Endothelial cell of umbilical vein (primary cell): Measurements from ENCODE around the gene CD82. TPM values are rescaled to one million over a fixed set of nuclear protein-coding genes. Genes with fewer than 3 reads are reported as not detected.

Experiments
- BruUV-seq: library from RNA; stranded (reverse); fragments of 400-500 nt; replicated peaks from 2 replicates; lab custom pipeline; 2021; lab: Mats Ljungman, UMichigan
- CTCF ChIA-PET: fragments of 300-600, 350-600 bp; sonication (Branson Sonifier 250); formaldehyde crosslinking; loops from one replicate; lab custom pipeline; 2021; ENCODE audit warnings: antibody characterized with exemption, inconsistent platforms; lab: Charles Lee
- POLR2A ChIA-PET: fragments of 300-600, 350-600 bp; sonication (Branson Sonifier 250); formaldehyde crosslinking; loops from one replicate; lab custom pipeline; 2021; ENCODE audit warnings: antibody characterized with exemption, inconsistent platforms; lab: Charles Lee
- DNase-seq: peaks from one replicate; pipeline ENCODE4 v3.0.0-alpha.2; 2011; ENCODE audit warnings: low read depth, low spot score
- FAIRE-seq: peaks from 2 replicates; lab custom pipeline; 2011; peaks lifted over from hg19 to GRCh38; lab: Jason Lieb, UNC
- H2AFZ ChIP-seq: 2 replicates; pipeline ENCODE4 v1.6.0; 2012; ENCODE audit warnings: low read depth, low read length, control low read depth, inconsistent platforms
- H3K27ac ChIP-seq: 2 replicates; pipeline ENCODE4 v1.5.1; 2011; ENCODE audit warnings: low read depth, mild to moderate bottlenecking, control low read depth, low read length, moderate library complexity; ENCODE audit not compliant: insufficient read depth
- H3K27me3 ChIP-seq, 2 experiments: 2 replicates each; pipeline versions ENCODE4 v1.6.0 to v1.6.1; 2011; ENCODE audit warnings: low read length in 2 of 2, mixed read lengths in 1 of 2; ENCODE audit not compliant: control insufficient read depth in 2 of 2, insufficient read depth in 2 of 2
- H3K36me3 ChIP-seq, 2 experiments: 2 replicates in 1 of 2; 3 replicates in 1 of 2; pipeline ENCODE4 v1.5.1; 2011; ENCODE audit warnings: low read length in 2 of 2, mild to moderate bottlenecking in 1 of 2, moderate library complexity in 1 of 2; ENCODE audit not compliant: control insufficient read depth in 2 of 2, insufficient read depth in 2 of 2; ENCODE audit errors: extremely low read depth in 1 of 2
- H3K4me1 ChIP-seq: 3 replicates; pipeline ENCODE4 v1.5.1; 2011; ENCODE audit warnings: mild to moderate bottlenecking, low read length; ENCODE audit not compliant: control insufficient read depth, insufficient read depth; ENCODE audit errors: extremely low read depth
- H3K4me2 ChIP-seq: 2 replicates; pipeline ENCODE4 v1.6.1; 2011; ENCODE audit warnings: low read length, control low read depth, mixed read lengths; ENCODE audit not compliant: insufficient read depth
- H3K4me3 ChIP-seq, 3 experiments: fragments of 200-600 bp in 1 of 3; sonication (generic), shearing (Covaris generic) in 1 of 3; replicated peaks in 1 of 3; 2 replicates each; pipeline ENCODE4 v1.5.1; 2011 to 2016; ENCODE audit warnings: control low read depth in 3 of 3, low read length in 3 of 3, mild to moderate bottlenecking in 2 of 3, inconsistent platforms in 1 of 3, low read depth in 1 of 3, moderate library complexity in 1 of 3; ENCODE audit not compliant: insufficient read depth in 1 of 3
- H3K79me2 ChIP-seq: 2 replicates; pipeline ENCODE4 v1.6.0; 2012; ENCODE audit warnings: low read length, inconsistent platforms; ENCODE audit not compliant: control insufficient read depth, insufficient read depth
- H3K9ac ChIP-seq: replicated peaks from 2 replicates; pipeline ENCODE3; 2011; ENCODE audit warnings: low read length, control low read depth; ENCODE audit not compliant: insufficient read depth; ENCODE audit errors: extremely low read depth
- H3K9me1 ChIP-seq: replicated peaks from 3 replicates; pipeline ENCODE4 v1.6.0; 2011; ENCODE audit warnings: mild to moderate bottlenecking, low read length; ENCODE audit not compliant: control insufficient read depth, insufficient read depth; ENCODE audit errors: extremely low read depth
- H3K9me3 ChIP-seq: replicated peaks from 2 replicates; pipeline ENCODE4 v1.5.1; 2012; ENCODE audit warnings: low read length, inconsistent platforms; ENCODE audit not compliant: control insufficient read depth, insufficient read depth
- H4K20me1 ChIP-seq: replicated peaks from 2 replicates; pipeline ENCODE3; 2011; ENCODE audit warnings: mild to moderate bottlenecking, low read length; ENCODE audit not compliant: control insufficient read depth, insufficient read depth; ENCODE audit errors: extremely low read depth
- CTCF ChIP-seq, 2 donors: IDR thresholded peaks; 1 replicate in 1 of 2; 2 replicates in 1 of 2; pipeline ENCODE4 v1.5.1; 2011; ENCODE audit warnings: low read length in 2 of 2, mild to moderate bottlenecking in 2 of 2, moderate library complexity in 2 of 2, control low read depth in 1 of 2, inconsistent platforms in 1 of 2, low read depth in 1 of 2; ENCODE audit not compliant: insufficient read depth in 1 of 2; ENCODE audit errors: extremely low read depth in 1 of 2
- EZH2 ChIP-seq: IDR thresholded peaks from 2 replicates; pipeline ENCODE4 v1.6.1; 2012; ENCODE audit warnings: borderline replicate concordance, low read depth, mild to moderate bottlenecking, moderate library complexity, low read length, inconsistent platforms; ENCODE audit not compliant: severe bottlenecking
- FOS ChIP-seq: IDR thresholded peaks from 2 replicates; pipeline ENCODE4 v1.6.1; 2011; ENCODE audit warnings: mild to moderate bottlenecking, low read length, moderate library complexity, borderline replicate concordance; ENCODE audit not compliant: insufficient read depth
- GATA2 ChIP-seq: IDR thresholded peaks from 2 replicates; pipeline ENCODE4 v1.7.0; 2011; ENCODE audit warnings: low read depth, mild to moderate bottlenecking, moderate library complexity, mixed read lengths, low read length; ENCODE audit not compliant: insufficient read length, insufficient read depth
- JUN ChIP-seq: IDR thresholded peaks from 2 replicates; pipeline ENCODE4 v1.6.1; 2011; ENCODE audit warnings: borderline replicate concordance, low read depth; ENCODE audit not compliant: insufficient read length, insufficient read depth
- MAX ChIP-seq: IDR thresholded peaks from 2 replicates; pipeline ENCODE4 v1.6.1; 2011; ENCODE audit not compliant: insufficient read depth, insufficient read length
- MYC ChIP-seq: IDR thresholded peaks from one replicate; pipeline ENCODE4 v1.6.1; 2011; ENCODE audit warnings: mild to moderate bottlenecking, low read depth, low read length
- POLR2A ChIP-seq: IDR thresholded peaks from 2 replicates; pipeline ENCODE4 v1.6.1; 2012; ENCODE audit warnings: low read depth, mild to moderate bottlenecking, control low read depth, low read length
- POLR2AphosphoS5 ChIP-seq: IDR thresholded peaks from 2 replicates; pipeline ENCODE4 v1.6.1; 2012; ENCODE audit warnings: low read depth, mild to moderate bottlenecking, control low read depth, low read length, moderate library complexity; ENCODE audit not compliant: insufficient read depth
- dilution Hi-C: fragments of 300-500 bp; cut with MboI; formaldehyde crosslinking; loops from one replicate; pipeline ENCODE4 v1.15.0; 2019; ENCODE audit warnings: low sequenced_read_pairs; ENCODE audit not compliant: extremely low pct_ligation_motif_present
- intact Hi-C: fragments of 100-400 bp; cut with micrococcal nuclease; formaldehyde crosslinking; loops from one replicate; pipeline ENCODE4 v1.10.0; 2022
- polyA plus RNA-seq, 4 experiments: library from polyadenylated mRNA; depleted of rRNA in 3 of 4; stranded (reverse) in 3 of 4; unstranded in 1 of 4; fragments of >200 nt; gene quantifications; 2 replicates each; pipeline versions ENCODE4 v1.2.1 to v1.2.3, GENCODE V29; 2011 to 2012; ENCODE audit warnings: missing spikeins in 1 of 4
- total RNA-seq: library from RNA; stranded (reverse); gene quantifications from 2 replicates; pipeline ENCODE4 v1.2.3, GENCODE V29; 2021

CD82 gene
- total and polyA plus RNA-seq, 2 donors (not counting 3 experiments of a cell fraction or from before 2014, with no cell fraction given), result 17.9 to 25.2 TPM

DNA sequence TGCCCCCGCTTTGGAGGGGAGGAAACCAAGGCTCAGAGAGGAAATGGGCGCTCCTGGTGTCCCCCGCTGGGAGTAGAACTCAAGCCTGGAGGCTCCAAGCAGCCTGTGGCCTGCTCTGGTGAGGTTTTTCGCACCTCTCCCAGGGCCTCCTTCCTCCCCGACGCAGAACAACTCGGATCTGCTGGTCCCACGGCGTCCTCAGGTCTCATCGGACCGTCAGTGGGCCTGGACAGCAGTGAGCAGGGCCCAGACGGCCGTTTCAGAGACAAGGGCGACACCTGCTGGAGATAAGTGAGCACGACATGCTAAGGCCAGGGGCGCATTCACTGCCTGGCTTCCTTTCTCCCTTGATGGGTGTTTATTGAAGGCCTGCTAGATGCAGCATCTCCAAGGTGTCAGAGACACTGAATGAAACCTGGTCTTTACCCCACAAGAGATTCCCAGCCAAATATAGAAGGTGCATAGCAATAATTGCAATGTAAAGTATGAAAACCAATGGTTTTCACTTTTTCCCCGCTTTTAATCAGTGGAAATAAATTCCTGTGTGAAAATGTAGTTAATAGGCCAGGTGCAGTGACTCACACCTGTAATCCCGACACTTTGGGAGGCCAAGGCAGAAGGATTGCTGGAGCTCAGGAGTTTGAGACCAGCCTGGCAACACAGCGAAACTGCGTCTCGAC is 26.9 kb upstream of the CD82 start:
- H3K27ac ChIP-seq, result no peak overlapping the region
- FAIRE-seq, result peak; percentile 97
- BruUV-seq, result no TSS peak
- no peaks in the 10 kb centered on the region for H3K9me1 ChIP-seq
- no peaks in the 10 kb centered on the region for H3K9me3 ChIP-seq
- intact Hi-C loops (loop anchor here (1.0 to 2.0 kb wide), 6 partner anchors 15 to 443 kb away; partner anchors contain the start of gene EXT2), dilution Hi-C loops (no loop called here)
- H3K4me3 ChIP-seq, result no peak overlapping the region
- no peaks in the 10 kb centered on the region for H3K4me1 ChIP-seq
- no peaks in the 10 kb centered on the region for H3K36me3 ChIP-seq
- TF ChIP-seq GATA2 (no peak), CTCF (IDR thresholded peaks at IDR 0.05; ENCODE audit: extremely low read depth in 1 of 2, insufficient read depth in 1 of 2, low read depth in 1 of 2, low read length in 2 of 2) (peak; percentile 91 to 95)
- ChIA-PET POLR2A (no interaction called here), CTCF (interaction anchor here (1.1 to 7.9 kb wide), 7 partner anchors 9 to 649 kb away, joined by 3 to 96 read pairs (median 6); partner anchors contain the start of gene EXT2)
- H3K9ac ChIP-seq, result no peak overlapping the region
- no peak overlapping the region for H3K4me2 ChIP-seq
- DNase-seq, result peak; percentile 72
- H2AFZ ChIP-seq, result peak overlapping the region; percentile 58
- H3K27me3 ChIP-seq, result peaks cover 4 to 5% of the 10 kb centered on the region in 2 experiments
- no peaks in the 10 kb centered on the region for H3K79me2 ChIP-seq
- no peaks in the 10 kb centered on the region for H4K20me1 ChIP-seq

DNA sequence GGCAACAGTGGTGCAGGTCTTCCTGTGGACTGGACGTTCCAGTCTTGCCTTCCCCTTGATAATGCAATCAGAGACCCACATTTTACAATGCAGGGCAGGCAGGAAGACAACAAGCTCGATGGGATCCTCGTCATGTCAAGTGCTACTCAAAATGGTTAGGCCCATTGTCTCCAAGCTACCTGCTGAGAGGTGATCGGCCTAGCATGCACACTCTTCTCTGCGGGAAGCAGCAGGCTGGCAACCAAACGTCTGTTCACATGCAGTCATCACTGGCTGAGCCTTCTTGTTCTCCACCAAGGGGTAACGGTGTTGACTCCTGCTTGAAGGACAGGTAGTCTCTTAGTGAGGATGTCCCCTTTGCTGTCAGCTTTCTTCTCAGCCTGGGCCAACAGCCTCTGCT is 25.5 kb upstream of the CD82 start:
- H3K9me3 ChIP-seq, result no peaks in the 10 kb centered on the region
- ChIA-PET CTCF (interaction anchor here (1.3 to 7.9 kb wide), 8 partner anchors 10 to 446 kb away, joined by 4 to 96 read pairs (median 6); partner anchors contain the start of gene EXT2), POLR2A (no interaction called here)
- no peak overlapping the region for H3K27ac ChIP-seq
- no peaks in the 10 kb centered on the region for H4K20me1 ChIP-seq
- H3K4me3 ChIP-seq, result no peak overlapping the region
- no peak for DNase-seq
- no peaks in the 10 kb centered on the region for H3K9me1 ChIP-seq
- dilution Hi-C loops (no loop called here), intact Hi-C loops (loop anchor here (2.0 kb wide), 1 partner anchor 55 kb away; no protein-coding TSS in a partner anchor)
- no peak overlapping the region for H3K9ac ChIP-seq
- BruUV-seq, result no TSS peak
- H3K36me3 ChIP-seq, result no peaks in the 10 kb centered on the region
- no peaks in the 10 kb centered on the region for H3K79me2 ChIP-seq
- H3K4me2 ChIP-seq, result no peak overlapping the region
- H3K27me3 ChIP-seq, result peaks cover 4 to 6% of the 10 kb centered on the region in 2 experiments
- FAIRE-seq, result no peak
- no peak overlapping the region for H2AFZ ChIP-seq
- no peaks in the 10 kb centered on the region for H3K4me1 ChIP-seq
- TF ChIP-seq MYC, result no peak
- TF ChIP-seq GATA2, result no peak
- no peak for TF ChIP-seq CTCF (IDR thresholded peaks at IDR 0.05; ENCODE audit: extremely low read depth in 1 of 2, insufficient read depth in 1 of 2, low read depth in 1 of 2, low read length in 2 of 2)
- no peak for TF ChIP-seq JUN
- no peak for TF ChIP-seq FOS
- no peak for TF ChIP-seq EZH2
- no peak for TF ChIP-seq POLR2A
- no peak for TF ChIP-seq POLR2AphosphoS5
- no peak for TF ChIP-seq MAX
